A673 (cell line): ENCODE measurements around the gene CAP2. TPM values are rescaled to one million over a fixed set of nuclear protein-coding genes. Genes with fewer than 3 reads are reported as not detected.

ENCODE experiments used
- BruUV-seq: library from RNA; stranded (reverse); fragments of 400-500 nt; replicated peaks from 2 replicates; lab custom pipeline; 2021; lab: Mats Ljungman, UMichigan
- CTCF ChIA-PET: fragments of 300-600 bp; sonication (Branson Sonifier 250); formaldehyde crosslinking; loops from one replicate; lab custom pipeline; 2022; ENCODE audit warnings: antibody characterized with exemption; lab: Charles Lee
- POLR2A ChIA-PET: fragments of 300-600 bp; sonication (Branson Sonifier 250); formaldehyde crosslinking; loops from one replicate; lab custom pipeline; 2022; ENCODE audit warnings: antibody characterized with exemption; ENCODE audit not compliant: low non-redundant PET; lab: Charles Lee
- DNase-seq: peaks from one replicate; pipeline ENCODE4 v3.0.0-alpha.2; 2015; ENCODE audit warnings: low spot score
- H3K27ac ChIP-seq: fragments of 200-600 bp; sonication (generic); 2 replicates; pipeline ENCODE4 v1.5.1; 2016; ENCODE audit warnings: mixed run types, low read depth, mild to moderate bottlenecking, mixed read lengths, antibody characterized with exemption, low read length; ENCODE audit not compliant: poor library complexity, severe bottlenecking
- H3K27me3 ChIP-seq: fragments of 200-600 bp; sonication (generic); replicated peaks from 2 replicates; pipeline ENCODE4 v1.6.1; 2017; ENCODE audit warnings: mixed run types, low read depth, mild to moderate bottlenecking, mixed read lengths, antibody characterized with exemption, low read length; ENCODE audit not compliant: insufficient read depth, poor library complexity
- H3K36me3 ChIP-seq: fragments of 200-600 bp; sonication (generic); 2 replicates; pipeline ENCODE4 v1.6.1; 2016; ENCODE audit warnings: mixed run types, mild to moderate bottlenecking, mixed read lengths, antibody characterized with exemption, low read length; ENCODE audit not compliant: insufficient read depth, poor library complexity, severe bottlenecking
- H3K4me1 ChIP-seq: fragments of 200-600 bp; sonication (generic); 2 replicates; pipeline ENCODE4 v1.6.1; 2017; ENCODE audit warnings: mixed run types, mild to moderate bottlenecking, mixed read lengths, antibody characterized with exemption, low read length; ENCODE audit not compliant: insufficient read depth, poor library complexity, severe bottlenecking
- H3K4me3 ChIP-seq: fragments of 200-600 bp; sonication (generic); 2 replicates; pipeline ENCODE4 v1.5.1; 2016; ENCODE audit warnings: low read depth, mixed run types, mild to moderate bottlenecking, mixed read lengths, low read length; ENCODE audit not compliant: poor library complexity, severe bottlenecking
- H3K9me3 ChIP-seq: fragments of 200-600 bp; sonication (generic); 2 replicates; pipeline ENCODE4 v1.6.1; 2016; ENCODE audit warnings: mixed run types, low read depth, mild to moderate bottlenecking, mixed read lengths, antibody characterized with exemption, low read length; ENCODE audit not compliant: poor library complexity, severe bottlenecking
- CTCF ChIP-seq: fragments of 300-800, 200-600 bp; sonication (generic); conservative IDR thresholded peaks from 2 replicates; pipeline ENCODE4 v1.5.1; 2017; ENCODE audit warnings: low read depth, mild to moderate bottlenecking, antibody characterized with exemption, low read length, moderate library complexity, mixed read lengths
- EZH2 ChIP-seq: fragments of 200-600 bp; sonication (generic); IDR thresholded peaks from 2 replicates; pipeline ENCODE4 v1.6.1; 2017; ENCODE audit warnings: borderline replicate concordance, low read depth, mild to moderate bottlenecking, mixed read lengths, antibody characterized with exemption, low read length; ENCODE audit not compliant: poor library complexity, severe bottlenecking
- intact Hi-C: fragments of 100-400 bp; cut with micrococcal nuclease; formaldehyde crosslinking; loops from one replicate; pipeline ENCODE4 v1.10.0; 2022; ENCODE audit not compliant: unreplicated experiment
- total RNA-seq: library from RNA; stranded (reverse); gene quantifications from 2 replicates; pipeline ENCODE4 v1.2.3, GENCODE V29; 2021

Gene CAP2
- total RNA-seq, 1 experiment from 2014 or later: 20.8 TPM

GRCh38 chr6:17458966-17459365 is 65.6 kb downstream of the CAP2 start:
- H3K4me1 ChIP-seq: peaks cover 16% of the 10 kb centered on the region
- TF ChIP-seq CTCF (no peak), EZH2 (no peak)
- no peaks in the 10 kb centered on the region for H3K27me3 ChIP-seq
- no peak overlapping the region for H3K4me3 ChIP-seq
- H3K9me3 ChIP-seq: no peaks in the 10 kb centered on the region
- no TSS peak for BruUV-seq
- no peak for DNase-seq
- no peaks in the 10 kb centered on the region for H3K36me3 ChIP-seq
- POLR2A ChIA-PET: no interaction called here
- CTCF ChIA-PET: no interaction called here
- H3K27ac ChIP-seq: no peak overlapping the region
- intact Hi-C loops: no loop called here

GRCh38 chr6:17460862-17461261 is 67.5 kb downstream of the CAP2 start:
- no TSS peak for BruUV-seq
- H3K9me3 ChIP-seq: no peaks in the 10 kb centered on the region
- TF ChIP-seq CTCF (no peak), EZH2 (no peak)
- H3K36me3 ChIP-seq: no peaks in the 10 kb centered on the region
- ChIA-PET CTCF (no interaction called here), POLR2A (no interaction called here)
- intact Hi-C loops: no loop called here
- no peak for DNase-seq
- no peak overlapping the region for H3K27ac ChIP-seq
- H3K4me1 ChIP-seq: peaks cover 16% of the 10 kb centered on the region
- H3K27me3 ChIP-seq: no peaks in the 10 kb centered on the region
- H3K4me3 ChIP-seq: no peak overlapping the region

DNA sequence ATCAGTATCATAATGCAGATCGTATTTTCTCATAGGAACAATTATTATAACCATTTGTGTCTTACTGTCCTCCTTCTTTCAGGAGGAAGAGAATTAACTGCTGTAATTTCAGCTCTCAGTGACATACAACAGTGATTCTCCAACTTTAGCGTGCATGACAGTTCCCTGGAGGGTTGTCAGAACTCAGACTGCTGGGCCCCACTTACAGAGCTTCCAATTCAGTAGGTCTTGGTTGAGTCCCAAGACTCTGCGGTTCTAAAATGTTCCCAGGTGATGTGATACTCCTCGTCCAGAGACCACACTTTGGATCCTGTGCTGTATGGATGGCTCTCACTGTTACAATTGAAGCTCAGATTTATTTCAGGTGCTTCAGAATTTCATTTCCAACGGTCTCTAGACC is 72.8 kb downstream of the CAP2 start:
- BruUV-seq: no TSS peak
- POLR2A ChIA-PET: no interaction called here
- intact Hi-C loops: no loop called here
- Histone ChIP-seq H3K27ac (no peak overlapping the region), H3K9me3 (no peaks in the 10 kb centered on the region), H3K4me3 (no peak overlapping the region), H3K27me3 (no peaks in the 10 kb centered on the region), H3K36me3 (peaks cover 4% of the 10 kb centered on the region), H3K4me1 (no peaks in the 10 kb centered on the region)
- DNase-seq: no peak
- TF ChIP-seq CTCF (no peak), EZH2 (no peak)
- CTCF ChIA-PET: no interaction called here
